Neutrophil (primary cell): Measurements from ENCODE around the gene MASP1.

Source experiments
- H3K27ac ChIP-seq: fragments of 200-600 bp; sonication (generic); 2 replicates; pipeline ENCODE4 v1.5.1; 2016; ENCODE audit warnings: mild to moderate bottlenecking, moderate library complexity
- H3K27me3 ChIP-seq: fragments of 200-600 bp; sonication (generic); 2 replicates; pipeline ENCODE4 v1.6.0; 2016; ENCODE audit warnings: mild to moderate bottlenecking
- H3K36me3 ChIP-seq: fragments of 200-600 bp; sonication (generic); 2 replicates; pipeline ENCODE4 v1.5.1; 2017
- H3K4me1 ChIP-seq, 2 experiments: fragments of 200-600 bp in 1 of 2; sonication (generic) in 1 of 2; 1 replicate in 1 of 2; 2 replicates in 1 of 2; pipeline versions ENCODE4 v1.5.1 to v1.6.1; 2013 to 2016; ENCODE audit warnings: low read depth in 1 of 2, low read length in 1 of 2, mild to moderate bottlenecking in 1 of 2, moderate library complexity in 1 of 2; ENCODE audit not compliant: control insufficient read depth in 1 of 2, insufficient read depth in 1 of 2
- H3K4me3 ChIP-seq, 2 experiments: fragments of 200-600 bp in 1 of 2; sonication (generic) in 1 of 2; 1 replicate in 1 of 2; 2 replicates in 1 of 2; pipeline ENCODE4 v1.5.1; 2013 to 2016; ENCODE audit warnings: low read depth in 1 of 2, low read length in 1 of 2, mild to moderate bottlenecking in 1 of 2, moderate library complexity in 1 of 2
- H3K9me3 ChIP-seq: fragments of 200-600 bp; sonication (generic); 2 replicates; pipeline ENCODE4 v1.5.1; 2016
- CTCF ChIP-seq: fragments of 200-600 bp; sonication (generic); IDR thresholded peaks from 2 replicates; pipeline ENCODE4 v1.5.1; 2016; ENCODE audit warnings: antibody characterized with exemption

The MASP1 gene

GRCh38 chr3:187281191-187281714 is 10.3 kb downstream of the MASP1 start:
- H3K27ac ChIP-seq = no peak overlapping the region
- H3K27me3 ChIP-seq = peaks cover 13% of the 10 kb centered on the region
- H3K4me3 ChIP-seq = no peak overlapping the region
- no peak for TF ChIP-seq CTCF
- H3K4me1 ChIP-seq = no peaks in the 10 kb centered on the region
- no peaks in the 10 kb centered on the region for H3K36me3 ChIP-seq
- no peaks in the 10 kb centered on the region for H3K9me3 ChIP-seq

- H3K9me3 ChIP-seq = no peaks in the 10 kb centered on the region
- H3K36me3 ChIP-seq = no peaks in the 10 kb centered on the region
- no peak overlapping the region for H3K27ac ChIP-seq
- H3K4me3 ChIP-seq = no peak overlapping the region
- no peak for TF ChIP-seq CTCF
- H3K27me3 ChIP-seq = peaks cover 13% of the 10 kb centered on the region
- no peaks in the 10 kb centered on the region for H3K4me1 ChIP-seq
These were observed 10.9 kb downstream of the MASP1 start for GRCh38 chr3:187280644-187281043.

GRCh38 chr3:187277129-187277462 is 14.4 kb downstream of the MASP1 start:
- TF ChIP-seq CTCF = no peak
- Histone ChIP-seq H3K4me3 (no peak overlapping the region), H3K9me3 (no peaks in the 10 kb centered on the region), H3K27me3 (peaks cover 16% of the 10 kb centered on the region), H3K27ac (no peak overlapping the region), H3K4me1 (no peaks in the 10 kb centered on the region), H3K36me3 (no peaks in the 10 kb centered on the region)

- no peak for TF ChIP-seq CTCF
These were observed 15.0 kb downstream of the MASP1 start for GRCh38 chr3:187276397-187277128.

GRCh38 chr3:187274977-187275338 is 16.6 kb downstream of the MASP1 start:
- Histone ChIP-seq H3K27ac (no peak overlapping the region), H3K27me3 (peaks cover 16% of the 10 kb centered on the region), H3K36me3 (no peaks in the 10 kb centered on the region), H3K4me1 (no peaks in the 10 kb centered on the region), H3K4me3 (no peak overlapping the region), H3K9me3 (no peaks in the 10 kb centered on the region)
- TF ChIP-seq CTCF = no peak

More at GRCh38 chr3:187276397-187277128, 15.0 kb downstream of the MASP1 start:
- Histone ChIP-seq H3K36me3 (no peaks in the 10 kb centered on the region), H3K4me1 (no peaks in the 10 kb centered on the region), H3K9me3 (no peaks in the 10 kb centered on the region), H3K27ac (no peak overlapping the region), H3K27me3 (peaks cover 16% of the 10 kb centered on the region), H3K4me3 (no peak overlapping the region)
